COLO668 (cell line): ENCODE measurements around the gene DCDC2C.

Experiments
- DNase-seq: peaks from one replicate; lab custom pipeline; 2025; ENCODE audit not compliant: unreplicated experiment; lab: John Stamatoyannopoulos, UW

DCDC2C gene

DNA sequence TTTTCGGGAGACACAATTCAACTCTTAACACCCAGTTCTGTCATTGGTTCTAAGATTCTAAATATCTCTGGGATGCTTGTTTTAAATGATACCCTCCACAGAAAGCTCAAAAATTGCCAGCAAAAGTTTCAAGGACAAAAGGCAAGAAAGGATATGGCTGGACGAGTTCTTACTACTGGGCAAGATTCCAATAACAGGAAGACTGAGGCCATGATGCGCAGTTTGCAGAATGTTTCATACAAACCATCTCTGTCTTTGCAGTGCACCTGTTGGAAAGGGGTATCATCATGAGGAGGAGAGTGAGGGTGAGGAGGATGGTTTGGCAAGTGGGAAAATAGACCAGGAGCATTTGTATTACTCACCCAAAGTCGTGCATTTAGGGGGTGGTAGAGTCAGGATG is 172.8 kb downstream of the DCDC2C start:
- no peak for DNase-seq

- DNase-seq: no peak
These were observed 173.3 kb downstream of the DCDC2C start for GRCh38 chr2:3876685-3877084.

- no peak for DNase-seq
These were observed 182.6 kb downstream of the DCDC2C start for GRCh38 chr2:3885629-3886628.

- DNase-seq: no peak
These were observed 191.6 kb downstream of the DCDC2C start for GRCh38 chr2:3895021-3895420.
